ENCODE measurements around the gene ZSWIM9. TPM values are rescaled to one million over a fixed set of nuclear protein-coding genes. Genes with fewer than 3 reads are reported as not detected.

The ZSWIM9 gene
- 1.8 and 2.2 TPM in 2 replicates for total RNA-seq (ENCODE audit: low replicate concordance)

DNA sequence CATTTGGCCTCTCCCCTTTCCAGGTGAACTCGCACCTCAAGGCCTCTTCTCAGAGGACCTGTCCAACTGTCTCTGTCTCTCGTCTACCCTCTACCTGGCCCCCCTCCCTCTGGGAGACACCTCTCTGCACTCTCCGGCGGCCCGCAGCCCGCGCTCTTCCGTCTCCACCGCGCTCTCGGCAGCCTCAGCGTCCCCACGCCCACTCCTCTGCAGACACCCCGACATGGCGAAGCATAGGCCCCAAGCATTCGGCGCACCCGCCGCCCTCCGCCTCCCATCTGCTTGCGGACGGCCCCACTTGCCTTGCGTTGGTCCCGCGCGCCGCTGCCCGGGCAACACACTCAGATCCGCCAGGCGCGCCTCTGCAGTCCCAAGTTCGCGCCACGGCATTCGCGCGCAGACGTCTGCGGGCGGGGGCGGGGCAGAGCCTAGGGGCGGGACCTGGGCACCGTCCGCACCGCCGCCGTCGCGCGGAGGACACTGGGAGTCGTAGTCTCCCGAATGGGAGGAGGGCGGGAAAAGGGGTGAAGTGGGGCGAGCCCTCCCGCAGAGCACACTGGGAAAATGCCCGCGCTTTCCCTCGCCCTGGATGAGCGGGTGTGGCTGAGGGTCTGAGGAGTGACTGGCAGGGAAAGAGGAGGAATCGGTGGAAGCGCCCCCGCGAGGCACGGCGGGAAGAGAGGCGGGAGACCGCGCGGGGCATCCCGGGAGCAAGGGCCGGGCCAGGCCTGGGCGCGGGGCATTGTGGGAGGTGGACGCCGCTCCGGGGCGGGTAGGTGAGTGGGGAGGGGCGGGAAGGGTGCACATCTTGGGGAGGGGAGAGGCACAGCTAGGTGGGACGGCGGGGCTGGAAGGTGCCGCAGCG, at the start of gene ZSWIM9, which contains the start of gene LIG1:
Gene ZSWIM9 (plus strand): TSS at position 742 of the 865 bp plus-strand sequence. CDS start 1,123 bp downstream, outside the sequence.
Gene LIG1 (minus strand): TSS at position 406 of the 865 bp plus-strand sequence. CDS start 4,778 bp downstream, outside the sequence.

Other genes with a start within 250 kb of the ZSWIM9 start
- not detected in 2 replicates for gene BSPH1, start 178.5 kb upstream of the ZSWIM9 start, total RNA-seq (ENCODE audit: low replicate concordance)
- not detected in 2 replicates for gene ELSPBP1, start 176.0 kb upstream of the ZSWIM9 start, total RNA-seq (ENCODE audit: low replicate concordance)
- not detected in 2 replicates for gene CABP5, start 126.6 kb upstream of the ZSWIM9 start, total RNA-seq (ENCODE audit: low replicate concordance)
- 2.7 and 11.5 TPM in 2 replicates for gene PLA2G4C, start 59.9 kb upstream of the ZSWIM9 start, total RNA-seq (ENCODE audit: low replicate concordance)
- 16.5 and 17.4 TPM in 2 replicates for gene LIG1, start 336 bp upstream of the ZSWIM9 start, total RNA-seq (ENCODE audit: low replicate concordance)
- 11.0 and 12.7 TPM in 2 replicates for gene CARD8, start 85.2 kb downstream of the ZSWIM9 start, total RNA-seq (ENCODE audit: low replicate concordance)
- 0.23 and 0.53 TPM in 2 replicates for gene ZNF114, start 99.4 kb downstream of the ZSWIM9 start, total RNA-seq (ENCODE audit: low replicate concordance)
- gene EMP3, start 154.9 kb downstream of the ZSWIM9 start, total RNA-seq (ENCODE audit: low replicate concordance) = 149 and 421 TPM in 2 replicates
- 2.6 and 2.8 TPM in 2 replicates for gene TMEM143, start 193.3 kb downstream of the ZSWIM9 start, total RNA-seq (ENCODE audit: low replicate concordance)
- gene SYNGR4, start 193.7 kb downstream of the ZSWIM9 start, total RNA-seq (ENCODE audit: low replicate concordance) = not detected in 2 replicates
- gene KDELR1, start 220.9 kb downstream of the ZSWIM9 start, total RNA-seq (ENCODE audit: low replicate concordance) = 44.6 and 58.3 TPM in 2 replicates
- gene GRIN2D, start 223.0 kb downstream of the ZSWIM9 start, total RNA-seq (ENCODE audit: low replicate concordance) = 0.23 TPM in 2 replicates

All from smooth muscle cell of the coronary artery (primary cell).